ENCODE data around the gene TRIM37.

- TF ChIP-seq EZH2 (IDR thresholded peaks at IDR 0.05; ENCODE audit: low read depth, low read length, severe bottlenecking) (no peak), CTCF (IDR thresholded peaks at IDR 0.05; ENCODE audit: control extremely low read depth in 1 of 3, insufficient read depth in 1 of 3, low read depth in 1 of 3, low read length in 3 of 3) (no peak), HDAC6 (IDR thresholded peaks at IDR 0.05; ENCODE audit: low read depth, low read length) (no peak), CBX5 (IDR thresholded peaks at IDR 0.05; ENCODE audit: low read depth, low read length) (no peak), KDM1A (IDR thresholded peaks at IDR 0.05; ENCODE audit: borderline replicate concordance, low read length) (no peak), BACH1 (IDR thresholded peaks at IDR 0.05; ENCODE audit: low read length) (no peak), ASH2L (IDR thresholded peaks at IDR 0.05; ENCODE audit: low read length) (no peak), SP4 (IDR thresholded peaks at IDR 0.05; ENCODE audit: low read length) (no peak), EP300 (IDR thresholded peaks at IDR 0.05; ENCODE audit: borderline replicate concordance in 1 of 2, low read depth in 2 of 2, low read length in 2 of 2) (no peak), TCF12 (IDR thresholded peaks at IDR 0.05; ENCODE audit: low read depth, low read length) (no peak), POLR2AphosphoS5 (IDR thresholded peaks at IDR 0.05; ENCODE audit: low read depth, low read length) (no peak), SUZ12 (IDR thresholded peaks at IDR 0.05; ENCODE audit: low read length) (no peak), JUN (IDR thresholded peaks at IDR 0.05; ENCODE audit: low read depth, low read length) (no peak)
- TF ChIP-seq, protein P1, sequence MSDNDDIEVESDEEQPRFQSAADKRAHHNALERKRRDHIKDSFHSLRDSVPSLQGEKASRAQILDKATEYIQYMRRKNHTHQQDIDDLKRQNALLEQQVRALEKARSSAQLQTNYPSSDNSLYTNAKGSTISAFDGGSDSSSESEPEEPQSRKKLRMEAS (IDR thresholded peaks at IDR 0.05), result no peak
Observed at GRCh38 chr17:59000022-59000421, 106.7 kb downstream of the TRIM37 start.

All from H1 (cell line).